HFFc6 (cell line): ENCODE data around the gene PDLIM7. TPM values are rescaled to one million over a fixed set of nuclear protein-coding genes. Genes with fewer than 3 reads are reported as not detected.

Source experiments
- DNase-seq: peaks from one replicate; pipeline ENCODE4 v3.0.0-alpha.2; 2018
- H3K27ac Mint-ChIP-seq: 2 replicates; pipeline ENCODE4 v1.8.0; 2020; ENCODE audit warnings: mild to moderate bottlenecking, mixed read lengths
- H3K27me3 Mint-ChIP-seq: 2 replicates; pipeline ENCODE4 v1.8.0; 2021; ENCODE audit warnings: mild to moderate bottlenecking, moderate library complexity, mixed read lengths; ENCODE audit not compliant: insufficient read depth
- H3K36me3 Mint-ChIP-seq: 2 replicates; pipeline ENCODE4 v1.8.0; 2021; ENCODE audit warnings: low read depth, mixed read lengths
- H3K4me1 Mint-ChIP-seq: 2 replicates; pipeline ENCODE4 v1.8.0; 2020; ENCODE audit warnings: low read depth, mixed read lengths
- H3K4me3 Mint-ChIP-seq: 2 replicates; pipeline ENCODE4 v1.8.0; 2020; ENCODE audit warnings: mild to moderate bottlenecking, moderate library complexity, mixed read lengths
- H3K9me3 Mint-ChIP-seq: 2 replicates; pipeline ENCODE4 v1.8.0; 2020; ENCODE audit warnings: mild to moderate bottlenecking, mixed read lengths
- CTCF ChIP-seq: fragments of 200-600 bp; sonication (generic); IDR thresholded peaks from 2 replicates; pipeline ENCODE4 v1.5.0; 2021; ENCODE audit warnings: antibody characterized with exemption, mild to moderate bottlenecking
- total RNA-seq, 6 experiments: library from RNA; stranded (reverse); fragmentation: NEBNext Ultra II Directional; extraction: Animal tissue kit (Norgen Biotek cat#: 25700); gene quantifications; 2 replicates in 1 of 6; 3 replicates in 5 of 6; pipeline ENCODE4 v1.2.3, GENCODE V29; 2021

The PDLIM7 gene
- total RNA-seq, 6 experiments from 2014 or later: 339 to 353 (median 343) TPM

DNA sequence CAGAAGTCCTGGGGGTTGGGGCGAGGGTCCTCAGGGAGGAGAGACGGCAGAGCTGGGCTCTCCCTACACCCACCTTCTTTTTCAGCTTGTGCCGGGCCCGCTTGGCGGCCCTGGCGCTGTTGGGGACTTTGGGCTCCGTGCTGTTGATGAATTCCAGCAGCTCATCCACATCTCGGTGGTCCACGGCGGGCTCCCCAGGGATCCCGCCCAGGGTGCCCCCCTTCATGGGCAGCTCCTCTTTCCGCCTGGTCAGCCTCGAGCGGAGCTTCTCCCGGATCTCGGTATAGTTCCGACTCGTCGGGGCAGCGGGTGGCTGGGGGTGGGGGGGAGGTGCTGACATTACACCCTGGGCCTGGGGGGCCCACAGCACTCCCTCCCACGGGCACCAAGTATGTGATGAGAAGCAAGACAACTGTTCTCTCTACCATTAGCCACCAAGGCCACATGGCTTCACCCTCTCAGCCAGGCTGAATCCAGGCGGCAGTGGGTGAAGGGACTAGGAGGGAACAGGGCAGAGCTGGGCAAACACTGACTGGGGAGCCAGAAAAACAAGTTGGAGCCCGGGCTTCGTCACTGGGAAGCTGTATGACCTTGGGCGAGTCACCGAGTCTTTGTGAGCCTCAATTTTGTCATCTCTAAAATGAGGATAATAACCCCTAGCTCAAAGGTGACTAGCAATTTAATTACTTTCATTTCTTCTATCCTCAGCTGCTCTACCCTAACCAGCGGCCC, 34.0 kb upstream of the PDLIM7 start:
- peaks cover 12% of the 10 kb centered on the region for H3K36me3 Mint-ChIP-seq
- H3K27ac Mint-ChIP-seq: no peak overlapping the region
- no peaks in the 10 kb centered on the region; the same call in 1 of the 2 replicates for H3K27me3 Mint-ChIP-seq
- no peak for DNase-seq
- H3K4me1 Mint-ChIP-seq: no peaks in the 10 kb centered on the region
- TF ChIP-seq CTCF: no peak
- no peaks in the 10 kb centered on the region for H3K9me3 Mint-ChIP-seq
- no peak overlapping the region for H3K4me3 Mint-ChIP-seq

DNA sequence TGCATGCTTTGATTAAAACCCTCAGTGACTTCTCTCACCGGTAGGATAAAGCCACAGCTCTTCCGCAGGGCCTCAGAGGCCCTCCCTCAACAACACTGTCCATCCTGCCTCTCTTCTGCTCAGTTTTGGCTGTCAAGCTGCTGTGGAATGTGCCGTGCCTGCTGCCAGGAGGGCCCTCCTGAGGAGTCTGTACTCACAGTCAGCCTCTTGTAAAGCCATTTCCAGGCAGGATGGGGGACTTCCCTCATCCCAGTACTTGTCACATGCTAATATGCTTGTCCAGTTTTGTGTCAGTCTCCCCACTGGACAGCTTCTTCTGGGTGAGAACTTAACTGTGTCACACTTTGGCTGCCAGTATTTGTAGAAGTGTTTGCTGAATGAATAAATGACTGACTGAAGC, 33.2 kb upstream of the PDLIM7 start:
- no peak for TF ChIP-seq CTCF
- Mint-ChIP-seq H3K4me3 (no peak overlapping the region), H3K36me3 (peaks cover 12% of the 10 kb centered on the region), H3K27me3 (no peaks in the 10 kb centered on the region; the same call in 1 of the 2 replicates), H3K27ac (no peak overlapping the region), H3K4me1 (no peaks in the 10 kb centered on the region), H3K9me3 (no peaks in the 10 kb centered on the region)
- DNase-seq: no peak

DNA sequence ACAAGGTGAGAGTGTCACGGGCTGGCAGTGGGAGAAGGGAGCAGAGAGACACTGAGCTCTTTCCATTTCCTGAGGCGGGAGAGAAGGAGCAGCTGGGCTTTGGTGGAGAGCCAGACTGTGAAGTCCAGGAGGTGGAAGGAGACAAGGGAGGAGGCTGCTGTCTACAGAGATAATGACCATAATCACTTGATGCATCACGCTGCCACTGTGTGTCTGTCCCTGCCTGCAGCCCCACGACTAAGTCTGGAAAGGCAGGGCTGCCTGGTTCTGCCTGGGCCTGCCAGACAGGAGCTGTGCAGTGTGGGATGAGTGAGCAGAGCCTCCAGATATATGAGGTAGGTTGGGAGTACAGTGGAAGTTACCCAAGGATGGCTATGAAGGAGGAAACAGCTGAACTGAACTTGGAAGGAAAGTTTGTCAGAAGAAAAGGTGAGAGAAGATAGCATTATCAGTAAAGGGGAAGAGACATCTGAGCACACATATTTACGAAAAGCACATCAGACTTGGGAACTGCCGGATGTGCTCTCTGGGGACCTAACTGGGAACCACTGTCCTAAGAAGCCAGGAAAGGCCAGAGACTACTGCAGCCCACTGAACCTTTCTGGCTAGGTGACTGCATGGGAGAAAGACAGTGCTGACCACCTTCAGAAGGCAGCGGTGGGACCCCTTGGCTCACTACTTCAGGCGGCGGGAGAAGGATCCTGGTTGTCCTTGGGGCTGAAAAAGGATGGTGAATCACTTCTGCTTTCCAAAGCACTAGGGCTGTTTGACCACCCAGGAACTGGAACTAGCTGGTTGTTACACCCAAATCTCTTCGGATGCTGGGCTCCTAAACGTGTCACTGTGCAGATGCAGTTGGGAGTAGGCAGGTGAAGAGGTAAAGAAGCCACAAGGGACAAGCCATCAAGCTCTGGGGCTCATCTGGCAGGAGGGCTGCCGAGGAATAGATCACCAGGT, 32.1 kb upstream of the PDLIM7 start:
- no peaks in the 10 kb centered on the region for H3K4me1 Mint-ChIP-seq
- TF ChIP-seq CTCF: no peak
- DNase-seq: no peak
- H3K27ac Mint-ChIP-seq: no peak overlapping the region
- no peaks in the 10 kb centered on the region; the same call in 1 of the 2 replicates for H3K27me3 Mint-ChIP-seq
- H3K4me3 Mint-ChIP-seq: no peak overlapping the region
- H3K36me3 Mint-ChIP-seq: peaks cover 12% of the 10 kb centered on the region
- H3K9me3 Mint-ChIP-seq: no peaks in the 10 kb centered on the region

DNA sequence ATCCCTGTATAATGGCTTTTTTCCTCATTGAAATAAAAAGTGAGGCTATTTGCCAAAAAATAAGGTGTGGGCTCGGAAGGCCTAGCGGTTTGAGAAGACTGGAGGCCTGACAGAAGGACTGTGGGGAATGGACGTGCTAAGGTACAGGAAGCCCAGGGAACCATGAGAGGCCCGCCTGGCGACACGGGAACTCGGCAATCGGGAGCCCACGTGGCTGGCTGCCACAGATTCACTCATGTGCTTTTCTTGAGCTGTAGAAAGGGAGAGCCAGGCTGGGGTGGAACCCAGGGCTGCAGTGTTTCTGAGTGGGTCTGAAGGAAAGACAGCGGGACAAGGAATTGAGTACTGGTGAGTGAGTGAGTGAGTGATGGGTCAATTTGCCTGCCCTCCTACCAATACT, 31.2 kb upstream of the PDLIM7 start:
- Mint-ChIP-seq H3K36me3 (peaks cover 10% of the 10 kb centered on the region), H3K4me3 (no peak overlapping the region), H3K27me3 (no peaks in the 10 kb centered on the region; the same call in 1 of the 2 replicates), H3K27ac (no peak overlapping the region), H3K4me1 (no peaks in the 10 kb centered on the region), H3K9me3 (no peaks in the 10 kb centered on the region)
- no peak for DNase-seq
- no peak for TF ChIP-seq CTCF

DNA sequence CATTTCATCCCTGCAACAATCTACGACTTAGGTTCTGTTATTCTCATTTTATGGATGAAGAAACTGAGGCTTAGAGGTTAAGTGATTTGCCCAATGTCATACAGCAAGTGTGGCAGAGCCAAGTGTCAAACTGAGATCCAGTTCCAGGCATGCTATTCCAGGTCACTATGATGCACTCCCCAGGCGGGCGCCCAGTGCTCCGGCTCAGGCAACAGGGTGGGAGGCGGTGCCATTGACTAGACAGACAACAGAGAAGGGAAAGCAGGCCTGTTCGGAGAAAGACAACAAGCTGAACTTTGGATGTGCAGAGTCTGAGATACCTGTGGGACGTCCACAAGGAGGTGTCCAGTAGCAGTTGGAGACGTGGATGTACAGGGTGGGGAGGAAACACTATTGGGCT, 30.2 kb upstream of the PDLIM7 start:
- Mint-ChIP-seq H3K4me1 (no peaks in the 10 kb centered on the region), H3K9me3 (no peaks in the 10 kb centered on the region), H3K36me3 (peaks cover 4% of the 10 kb centered on the region), H3K4me3 (no peak overlapping the region), H3K27me3 (no peaks in the 10 kb centered on the region; the same call in 1 of the 2 replicates), H3K27ac (no peak overlapping the region)
- TF ChIP-seq CTCF: no peak
- DNase-seq: no peak
